Measurements from ENCODE around the gene GPC2.
"Not testable (repeated sequence)": the region's sequence is repeated elsewhere in the genome, so short reads cannot be mapped to it uniquely, and the experiment has no call there.

The GPC2 gene

DNA sequence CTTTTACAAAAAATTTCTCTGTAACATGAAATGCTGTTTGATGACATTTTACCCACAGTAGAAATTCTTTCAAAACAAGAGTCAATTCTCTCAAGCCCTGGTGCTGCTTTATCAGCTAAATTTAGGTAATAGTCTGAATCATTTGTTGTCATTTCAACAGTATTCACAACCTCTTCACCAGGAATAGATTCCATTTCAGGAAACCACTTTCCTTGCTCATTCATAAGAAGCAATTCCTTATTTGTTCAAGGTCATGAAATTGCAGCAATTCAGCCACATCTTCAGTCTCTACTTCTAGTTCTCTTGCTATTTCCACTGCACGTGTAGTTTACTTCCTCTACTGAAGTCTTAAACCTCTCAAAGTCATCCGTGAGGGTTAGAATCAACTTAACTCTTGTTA, 14.6 kb upstream of the GPC2 start:
- TF ChIP-seq, protein P1, sequence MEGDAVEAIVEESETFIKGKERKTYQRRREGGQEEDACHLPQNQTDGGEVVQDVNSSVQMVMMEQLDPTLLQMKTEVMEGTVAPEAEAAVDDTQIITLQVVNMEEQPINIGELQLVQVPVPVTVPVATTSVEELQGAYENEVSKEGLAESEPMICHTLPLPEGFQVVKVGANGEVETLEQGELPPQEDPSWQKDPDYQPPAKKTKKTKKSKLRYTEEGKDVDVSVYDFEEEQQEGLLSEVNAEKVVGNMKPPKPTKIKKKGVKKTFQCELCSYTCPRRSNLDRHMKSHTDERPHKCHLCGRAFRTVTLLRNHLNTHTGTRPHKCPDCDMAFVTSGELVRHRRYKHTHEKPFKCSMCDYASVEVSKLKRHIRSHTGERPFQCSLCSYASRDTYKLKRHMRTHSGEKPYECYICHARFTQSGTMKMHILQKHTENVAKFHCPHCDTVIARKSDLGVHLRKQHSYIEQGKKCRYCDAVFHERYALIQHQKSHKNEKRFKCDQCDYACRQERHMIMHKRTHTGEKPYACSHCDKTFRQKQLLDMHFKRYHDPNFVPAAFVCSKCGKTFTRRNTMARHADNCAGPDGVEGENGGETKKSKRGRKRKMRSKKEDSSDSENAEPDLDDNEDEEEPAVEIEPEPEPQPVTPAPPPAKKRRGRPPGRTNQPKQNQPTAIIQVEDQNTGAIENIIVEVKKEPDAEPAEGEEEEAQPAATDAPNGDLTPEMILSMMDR (IDR thresholded peaks at IDR 0.05; ENCODE audit: low read depth, low read length): no peak
- no peak overlapping the region for H3K4me3 ChIP-seq (ENCODE audit: low read depth, low read length)

DNA sequence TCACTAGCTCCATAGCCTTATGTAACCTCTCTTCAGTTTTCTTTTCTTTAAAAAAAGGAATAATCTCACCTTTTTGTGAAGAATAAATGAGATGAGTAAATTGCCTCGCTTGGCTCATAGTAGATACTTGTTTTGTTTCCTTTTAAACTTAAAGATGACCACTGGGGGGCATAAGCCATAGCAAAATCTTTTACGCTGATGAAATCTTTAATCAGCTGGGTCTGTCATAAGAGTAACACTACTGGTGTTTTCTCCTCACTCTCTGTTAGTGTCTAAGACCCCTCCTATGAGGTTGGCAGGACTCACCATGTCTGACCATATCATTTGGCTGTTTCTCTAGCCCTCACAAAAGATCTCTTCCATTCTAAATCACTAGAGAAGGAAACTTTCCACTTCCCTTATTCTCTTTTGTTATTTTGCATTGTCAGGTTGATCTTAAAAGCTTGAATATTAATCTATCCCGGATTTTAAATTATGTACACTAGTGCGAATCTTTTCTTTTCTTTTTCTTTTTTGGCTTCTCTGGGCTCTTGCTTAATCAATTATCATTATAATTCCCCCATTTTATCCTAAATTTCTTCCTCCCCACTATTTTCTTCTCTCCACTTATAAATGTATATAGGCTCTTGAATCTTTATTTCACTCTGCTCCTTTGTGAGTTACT, 13.0 kb upstream of the GPC2 start:
- TF ChIP-seq, protein P1 (IDR thresholded peaks at IDR 0.05; ENCODE audit: low read depth, low read length): no peak
- H3K4me3 ChIP-seq (ENCODE audit: low read depth, low read length): no peak overlapping the region

DNA sequence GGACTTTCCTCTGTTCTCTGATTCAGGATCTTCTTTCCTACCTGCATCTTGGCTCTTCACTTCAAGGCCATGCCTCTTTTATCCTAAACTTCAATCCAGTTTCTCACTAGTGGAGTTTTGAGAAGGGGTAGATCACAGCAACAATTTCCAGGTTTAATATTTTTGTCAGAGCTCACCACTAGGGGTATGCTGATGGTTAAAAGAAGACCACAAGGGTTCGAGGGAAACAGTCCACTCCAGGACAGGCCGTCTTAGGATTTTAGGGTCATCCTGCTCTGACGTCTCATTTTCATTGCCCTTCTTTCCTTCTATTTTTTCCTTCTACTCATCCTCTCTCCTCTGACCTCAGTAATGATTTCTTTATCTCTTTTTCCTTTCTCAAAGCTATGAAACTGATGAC, 11.9 kb upstream of the GPC2 start:
- H3K4me3 ChIP-seq (ENCODE audit: low read depth, low read length): no peak overlapping the region
- TF ChIP-seq, protein P1 (IDR thresholded peaks at IDR 0.05; ENCODE audit: low read depth, low read length): no peak

DNA sequence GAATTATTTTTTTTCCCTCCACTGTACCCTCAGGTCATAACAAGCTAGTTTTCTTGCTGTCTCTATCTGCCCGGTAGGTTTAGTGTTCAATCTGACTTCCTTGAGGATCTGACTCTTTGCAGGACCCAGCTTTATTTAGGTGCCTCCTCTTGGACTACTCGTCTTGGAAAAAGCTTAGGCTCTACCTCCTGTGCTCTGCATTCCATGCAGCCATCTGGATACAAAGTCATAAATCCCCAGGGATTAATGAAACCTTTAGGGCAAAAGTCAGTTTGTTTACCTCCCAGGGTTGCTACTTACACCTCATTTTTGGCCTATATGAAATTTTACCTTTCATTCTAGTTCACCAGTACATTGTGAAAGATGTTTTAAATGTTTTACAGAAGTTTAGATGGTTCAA, 8.5 kb upstream of the GPC2 start:
- TF ChIP-seq, protein P1 (IDR thresholded peaks at IDR 0.05; ENCODE audit: low read depth, low read length): no peak
- H3K4me3 ChIP-seq (ENCODE audit: low read depth, low read length): no peak overlapping the region

DNA sequence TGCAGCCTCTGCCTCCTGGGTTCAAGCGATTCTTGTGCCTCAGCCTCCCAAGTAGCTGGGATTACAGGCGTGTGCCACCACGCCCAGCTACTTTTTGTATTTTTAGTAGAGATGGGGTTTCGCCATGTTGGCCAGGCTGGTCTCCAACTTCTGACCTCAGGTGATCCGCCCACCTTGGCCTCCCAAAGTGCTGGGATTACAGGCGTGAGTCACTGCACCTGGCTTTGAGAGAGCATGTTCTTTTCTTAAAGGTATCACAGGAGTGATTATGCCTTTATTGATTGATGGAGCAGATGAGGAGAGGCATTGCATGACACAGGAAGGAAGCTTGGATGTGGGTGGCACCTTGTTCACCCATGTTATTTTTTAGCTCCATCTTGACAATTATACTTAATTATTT, 5.9 kb upstream of the GPC2 start:
- H3K4me3 ChIP-seq (ENCODE audit: low read depth, low read length): not testable (repeated sequence)

DNA sequence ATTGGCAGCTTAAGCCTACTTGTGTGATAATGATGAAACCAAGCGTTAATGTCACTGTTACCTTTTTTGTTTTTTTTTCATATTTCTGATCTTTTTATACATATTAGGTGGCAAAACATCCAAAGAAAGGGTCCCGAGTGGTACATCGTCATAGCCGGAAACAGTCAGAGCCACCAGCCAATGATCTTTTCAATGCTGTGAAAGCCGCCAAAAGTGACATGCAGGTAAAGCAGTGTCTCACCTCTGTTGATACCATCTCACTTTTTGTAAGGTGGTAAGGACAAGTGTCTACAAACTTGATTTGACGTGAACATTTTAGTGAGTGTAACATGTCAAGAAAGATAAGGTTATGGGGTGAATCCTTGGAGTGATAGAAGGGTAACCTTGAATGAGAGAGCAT, 5.4 kb upstream of the GPC2 start:
- not testable (repeated sequence) for H3K4me3 ChIP-seq (ENCODE audit: low read depth, low read length)

DNA sequence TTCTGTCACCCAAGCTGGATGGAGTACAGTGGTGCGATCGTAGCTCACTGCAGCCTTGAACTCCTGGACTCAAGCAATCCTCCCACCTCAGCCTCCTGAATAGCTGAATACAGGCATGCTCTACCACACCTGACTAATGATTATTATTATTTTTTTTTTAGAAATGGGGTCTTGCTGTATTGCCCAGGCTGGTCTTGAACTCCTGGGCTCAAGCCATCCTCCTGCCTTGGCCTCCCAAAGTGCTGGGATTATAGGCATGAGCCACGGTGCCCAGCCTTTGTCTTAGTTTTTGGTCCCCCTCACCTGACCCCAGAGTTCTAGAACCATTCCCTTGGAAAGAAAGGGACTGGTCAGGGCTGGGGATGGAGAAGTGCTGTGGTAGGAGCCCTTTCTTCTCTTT, 2.9 kb upstream of the GPC2 start:
- not testable (repeated sequence) for H3K4me3 ChIP-seq (ENCODE audit: low read depth, low read length)

DNA sequence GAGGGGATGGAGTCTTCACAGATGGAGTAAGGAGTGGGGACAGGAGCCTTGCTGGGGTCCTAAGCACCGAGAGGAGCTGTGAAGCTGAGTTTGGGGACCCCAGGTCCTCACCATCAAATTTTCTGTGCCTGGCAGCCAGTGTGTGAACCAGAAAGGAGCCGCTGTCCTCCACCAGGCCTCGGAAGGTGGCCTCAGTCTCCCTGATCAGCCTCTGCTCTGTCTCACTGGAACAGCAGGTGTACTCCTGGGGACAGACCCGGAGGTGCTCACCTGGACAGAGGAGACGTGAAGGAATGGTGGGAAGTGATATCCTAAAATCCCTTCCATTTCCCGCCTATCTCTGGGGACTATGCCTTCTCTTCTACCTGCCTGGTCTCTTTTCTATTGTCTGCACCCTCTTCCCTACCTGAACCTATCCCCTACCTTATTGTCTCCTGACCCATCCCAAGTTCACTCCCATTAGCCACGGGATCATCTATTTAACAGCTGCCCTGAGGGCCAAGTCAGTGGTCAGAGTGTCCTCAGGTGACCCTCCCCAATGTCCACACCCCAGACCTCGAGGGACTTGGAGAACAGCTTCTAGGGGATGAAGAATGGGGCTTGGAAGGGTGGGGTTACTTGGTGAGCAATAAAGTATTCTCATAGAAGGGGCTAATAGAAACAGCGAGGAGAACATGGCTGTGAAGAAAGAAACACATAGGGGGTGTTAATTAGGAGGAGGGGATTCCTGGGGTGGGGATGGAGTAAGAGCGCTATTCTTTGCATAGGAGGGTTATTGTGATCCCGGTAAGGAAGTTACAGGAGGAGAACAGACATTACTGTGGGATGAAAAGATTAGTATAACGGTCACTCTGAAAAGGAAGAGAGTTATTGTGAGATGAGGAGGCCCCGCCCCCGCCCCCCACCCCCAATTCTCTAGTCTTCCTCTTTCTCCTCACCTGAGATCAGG, 811 bp downstream of the GPC2 start:
- peak overlapping the region; percentile 86 for H3K4me3 ChIP-seq (ENCODE audit: low read depth, low read length)
- TF ChIP-seq, protein P1 (IDR thresholded peaks at IDR 0.05; ENCODE audit: low read depth, low read length): no peak
